Measurements from ENCODE around the gene CDK19. TPM values are rescaled to one million over a fixed set of nuclear protein-coding genes. Genes with fewer than 3 reads are reported as not detected.

The CDK19 gene
- polyA plus RNA-seq, 1 donor from 2014 or later: 40.7 TPM

DNA sequence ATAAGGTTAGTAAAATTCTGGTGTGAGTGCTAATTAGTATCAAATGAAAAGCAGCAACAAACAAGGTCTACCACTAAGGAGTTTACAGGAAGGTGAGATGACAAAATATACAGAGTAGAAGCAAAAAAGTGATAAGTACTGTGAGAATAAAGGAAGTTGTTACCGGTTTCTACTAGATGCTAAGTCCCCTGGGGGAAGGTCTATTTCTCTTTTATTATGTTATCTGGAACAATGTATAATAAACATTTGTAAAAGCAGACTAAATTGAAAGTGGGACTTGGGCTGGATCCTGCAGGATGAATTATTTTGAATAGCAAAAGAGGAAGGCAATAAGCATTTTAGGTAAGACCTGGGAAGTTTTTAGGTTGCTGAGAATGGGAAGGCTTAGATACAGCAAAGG is 180.2 kb downstream of the CDK19 start:
- no peaks in the 10 kb centered on the region for H3K9me3 ChIP-seq (ENCODE audit: low read length)
- H3K4me2 ChIP-seq (ENCODE audit: low read length): no peak overlapping the region
- no peak for TF ChIP-seq EZH2 (IDR thresholded peaks at IDR 0.05; ENCODE audit: borderline replicate concordance, insufficient read depth, low read length, poor library complexity, severe bottlenecking)
- no peak for TF ChIP-seq SMC3 (conservative IDR thresholded peaks at IDR 0.05; ENCODE audit: poor library complexity)
- no peak for TF ChIP-seq RAD21 (conservative IDR thresholded peaks at IDR 0.05)
- TF ChIP-seq TAF1 (IDR thresholded peaks at IDR 0.05; ENCODE audit: low read depth): no peak
- TF ChIP-seq REST (IDR thresholded peaks at IDR 0.05; ENCODE audit: borderline replicate concordance): no peak
- no peak for TF ChIP-seq POLR2AphosphoS5 (IDR thresholded peaks at IDR 0.05)
- TF ChIP-seq MXI1 (conservative IDR thresholded peaks at IDR 0.05; ENCODE audit: poor library complexity, severe bottlenecking): no peak
- TF ChIP-seq CTCF (IDR thresholded peaks at IDR 0.05; ENCODE audit: poor library complexity, severe bottlenecking): no peak
- TF ChIP-seq EP300 (conservative IDR thresholded peaks at IDR 0.05; ENCODE audit: poor library complexity, severe bottlenecking): no peak
- no peak overlapping the region for H3K4me3 ChIP-seq (ENCODE audit: low read length)
- no peaks in the 10 kb centered on the region for H3K27me3 ChIP-seq (ENCODE audit: insufficient read depth, low read depth, low read length)
- no peaks in the 10 kb centered on the region for H3K79me2 ChIP-seq (replicated peaks; ENCODE audit: insufficient read depth, low read length)
- H2AFZ ChIP-seq (ENCODE audit: low read depth, low read length): no peak overlapping the region
- no peak overlapping the region for H3K9ac ChIP-seq (ENCODE audit: low read length)
- H3K27ac ChIP-seq (ENCODE audit: low read length): no peak overlapping the region
- no peaks in the 10 kb centered on the region for H3K9me2 ChIP-seq (ENCODE audit: insufficient read depth, low read length)
- H3K36me3 ChIP-seq (ENCODE audit: insufficient read depth, low read length): no peaks in the 10 kb centered on the region
- H4K20me1 ChIP-seq (ENCODE audit: insufficient read depth): no peaks in the 10 kb centered on the region
- no peaks in the 10 kb centered on the region for H3F3A ChIP-seq (ENCODE audit: insufficient read depth, low read length, poor library complexity, severe bottlenecking)

DNA sequence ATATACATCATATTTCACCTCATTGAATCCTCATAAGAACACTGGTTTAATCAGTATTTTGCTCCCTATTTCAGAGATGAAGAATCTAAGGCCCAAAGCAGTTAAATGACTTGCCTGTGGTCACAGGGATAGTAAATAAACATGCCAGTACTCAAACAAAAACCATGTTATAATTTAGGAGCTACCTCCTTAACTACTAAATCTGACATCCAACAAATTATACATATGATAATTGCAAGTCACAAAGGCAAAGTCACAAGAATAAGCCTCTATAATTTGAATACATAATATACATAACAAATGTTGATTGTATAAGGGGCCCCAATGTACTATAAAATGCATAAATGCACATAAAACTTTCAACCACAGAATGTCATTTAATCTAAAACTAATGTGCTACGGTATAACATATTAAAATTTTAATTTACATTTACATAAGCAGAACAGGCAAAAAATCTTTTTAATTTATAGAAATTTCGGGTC is 181.5 kb downstream of the CDK19 start:
- H3K27me3 ChIP-seq (ENCODE audit: insufficient read depth, low read depth, low read length): no peaks in the 10 kb centered on the region
- no peak overlapping the region for H3K4me3 ChIP-seq (ENCODE audit: low read length)
- H2AFZ ChIP-seq (ENCODE audit: low read depth, low read length): no peak overlapping the region
- H3K4me2 ChIP-seq (ENCODE audit: low read length): no peak overlapping the region
- H4K20me1 ChIP-seq (ENCODE audit: insufficient read depth): no peaks in the 10 kb centered on the region
- no peaks in the 10 kb centered on the region for H3K36me3 ChIP-seq (ENCODE audit: insufficient read depth, low read length)
- H3K9me2 ChIP-seq (ENCODE audit: insufficient read depth, low read length): no peaks in the 10 kb centered on the region
- H3F3A ChIP-seq (ENCODE audit: insufficient read depth, low read length, poor library complexity, severe bottlenecking): no peaks in the 10 kb centered on the region
- no peak overlapping the region for H3K9ac ChIP-seq (ENCODE audit: low read length)
- H3K27ac ChIP-seq (ENCODE audit: low read length): no peak overlapping the region
- no peaks in the 10 kb centered on the region for H3K79me2 ChIP-seq (replicated peaks; ENCODE audit: insufficient read depth, low read length)
- TF ChIP-seq TAF1 (IDR thresholded peaks at IDR 0.05; ENCODE audit: low read depth): no peak
- no peak for TF ChIP-seq SMC3 (conservative IDR thresholded peaks at IDR 0.05; ENCODE audit: poor library complexity)
- no peak for TF ChIP-seq EP300 (conservative IDR thresholded peaks at IDR 0.05; ENCODE audit: poor library complexity, severe bottlenecking)
- no peak for TF ChIP-seq REST (IDR thresholded peaks at IDR 0.05; ENCODE audit: borderline replicate concordance)
- TF ChIP-seq MXI1 (conservative IDR thresholded peaks at IDR 0.05; ENCODE audit: poor library complexity, severe bottlenecking): no peak
- TF ChIP-seq POLR2AphosphoS5 (IDR thresholded peaks at IDR 0.05): no peak
- no peak for TF ChIP-seq EZH2 (IDR thresholded peaks at IDR 0.05; ENCODE audit: borderline replicate concordance, insufficient read depth, low read length, poor library complexity, severe bottlenecking)
- TF ChIP-seq CTCF (IDR thresholded peaks at IDR 0.05; ENCODE audit: poor library complexity, severe bottlenecking): no peak
- no peak for TF ChIP-seq RAD21 (conservative IDR thresholded peaks at IDR 0.05)
- H3K9me3 ChIP-seq (ENCODE audit: low read length): no peaks in the 10 kb centered on the region

All from neural cell (in vitro differentiated cells).